OCI-LY1 (cell line): ENCODE measurements around the gene FOXM1.

Experiments
- EZH2 ChIP-seq: fragments of 200-600 bp; sonication (generic), shearing (Covaris generic); IDR thresholded peaks from 2 replicates; pipeline ENCODE4 v1.8.0; 2017; ENCODE audit warnings: borderline replicate concordance, mixed run types, mild to moderate bottlenecking, antibody characterized with exemption, low read length, moderate library complexity, mixed read lengths
- TF ChIP-seq, protein P1 (sequence below): fragments of 200-600 bp; sonication (generic), shearing (Covaris generic); IDR thresholded peaks from 2 replicates; pipeline ENCODE4 v1.5.1; 2017; ENCODE audit warnings: mild to moderate bottlenecking, antibody characterized with exemption, low read length, moderate library complexity, mixed read lengths

DNA sequence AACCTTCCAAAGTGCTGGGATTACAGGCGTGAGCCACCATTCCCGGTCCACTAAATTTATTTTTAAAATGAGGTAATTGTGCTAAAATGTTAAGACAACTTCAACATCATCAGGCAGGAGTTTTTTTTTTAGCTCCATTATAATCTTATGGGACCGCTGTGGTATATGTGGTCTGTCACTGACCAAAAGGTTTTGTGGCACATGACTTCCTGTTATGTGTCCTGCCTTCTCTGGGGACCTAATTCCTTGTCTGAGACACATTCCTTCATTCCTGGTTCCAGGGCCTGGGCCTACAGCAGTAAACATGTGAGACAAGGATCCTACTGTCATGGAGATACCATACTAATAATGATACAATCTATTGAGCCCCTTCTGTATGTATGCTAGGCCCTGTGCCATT, 25.0 kb downstream of the FOXM1 start:
- TF ChIP-seq, protein P1, sequence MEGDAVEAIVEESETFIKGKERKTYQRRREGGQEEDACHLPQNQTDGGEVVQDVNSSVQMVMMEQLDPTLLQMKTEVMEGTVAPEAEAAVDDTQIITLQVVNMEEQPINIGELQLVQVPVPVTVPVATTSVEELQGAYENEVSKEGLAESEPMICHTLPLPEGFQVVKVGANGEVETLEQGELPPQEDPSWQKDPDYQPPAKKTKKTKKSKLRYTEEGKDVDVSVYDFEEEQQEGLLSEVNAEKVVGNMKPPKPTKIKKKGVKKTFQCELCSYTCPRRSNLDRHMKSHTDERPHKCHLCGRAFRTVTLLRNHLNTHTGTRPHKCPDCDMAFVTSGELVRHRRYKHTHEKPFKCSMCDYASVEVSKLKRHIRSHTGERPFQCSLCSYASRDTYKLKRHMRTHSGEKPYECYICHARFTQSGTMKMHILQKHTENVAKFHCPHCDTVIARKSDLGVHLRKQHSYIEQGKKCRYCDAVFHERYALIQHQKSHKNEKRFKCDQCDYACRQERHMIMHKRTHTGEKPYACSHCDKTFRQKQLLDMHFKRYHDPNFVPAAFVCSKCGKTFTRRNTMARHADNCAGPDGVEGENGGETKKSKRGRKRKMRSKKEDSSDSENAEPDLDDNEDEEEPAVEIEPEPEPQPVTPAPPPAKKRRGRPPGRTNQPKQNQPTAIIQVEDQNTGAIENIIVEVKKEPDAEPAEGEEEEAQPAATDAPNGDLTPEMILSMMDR = no peak
- TF ChIP-seq EZH2 = no peak
